ENCODE results near the gene HSPG2. TPM values are rescaled to one million over a fixed set of nuclear protein-coding genes. Genes with fewer than 3 reads are reported as not detected.
"Not testable (repeated sequence)": the region's sequence is repeated elsewhere in the genome, so short reads cannot be mapped to it uniquely, and the experiment has no call there.

HSPG2 gene
- total RNA-seq, 1 experiment from 2014 or later = 235 TPM

GRCh38 chr1:21827141-21827679 is 109.9 kb downstream of the HSPG2 start:
- no peak for DNase-seq (ENCODE audit: low spot score)

GRCh38 chr1:21826694-21827093 is 110.4 kb downstream of the HSPG2 start:
- DNase-seq (ENCODE audit: low spot score) = not testable (repeated sequence)

GRCh38 chr1:21825393-21825792 is 111.7 kb downstream of the HSPG2 start:
- no peak for DNase-seq (ENCODE audit: low spot score)

GRCh38 chr1:21824926-21825325 is 112.2 kb downstream of the HSPG2 start:
- no peak for DNase-seq (ENCODE audit: low spot score)

- DNase-seq (ENCODE audit: low spot score) = no peak
These were observed 113.0 kb downstream of the HSPG2 start for GRCh38 chr1:21823980-21824702.

GRCh38 chr1:21823206-21823979 is 113.7 kb downstream of the HSPG2 start:
- no peak for DNase-seq (ENCODE audit: low spot score)

GRCh38 chr1:21822349-21822748 is 114.8 kb downstream of the HSPG2 start:
- DNase-seq (ENCODE audit: low spot score) = no peak

- DNase-seq (ENCODE audit: low spot score) = no peak
These were observed 115.6 kb downstream of the HSPG2 start for GRCh38 chr1:21821385-21822019.

- no peak for DNase-seq (ENCODE audit: low spot score)
These were observed 116.4 kb downstream of the HSPG2 start for GRCh38 chr1:21820597-21821232.

GRCh38 chr1:21818656-21819055 is 118.5 kb downstream of the HSPG2 start:
- peak; percentile 61 for DNase-seq (ENCODE audit: low spot score)

GRCh38 chr1:21816602-21817302 is 120.4 kb downstream of the HSPG2 start:
- DNase-seq (ENCODE audit: low spot score) = peak; percentile 83

GRCh38 chr1:21815724-21816321 is 121.3 kb downstream of the HSPG2 start:
- DNase-seq (ENCODE audit: low spot score) = no peak

- no peak for DNase-seq (ENCODE audit: low spot score)
These were observed 122.0 kb downstream of the HSPG2 start for GRCh38 chr1:21814981-21815582.

GRCh38 chr1:21814241-21814918 is 122.7 kb downstream of the HSPG2 start:
- DNase-seq (ENCODE audit: low spot score) = no peak

GRCh38 chr1:21813542-21813941 is 123.6 kb downstream of the HSPG2 start:
- no peak for DNase-seq (ENCODE audit: low spot score)

- DNase-seq (ENCODE audit: low spot score) = peak; percentile 70
These were observed 125.2 kb downstream of the HSPG2 start, which contains the start of gene LDLRAD2 for GRCh38 chr1:21811875-21812305. Gene LDLRAD2, plus strand, starts transcription at chr1:21812265. Its CDS starts 187 bp downstream, at chr1:21812452.

- DNase-seq (ENCODE audit: low spot score) = no peak
These were observed 132.6 kb downstream of the HSPG2 start for GRCh38 chr1:21804536-21804935.

- peak; percentile 30 for DNase-seq (ENCODE audit: low spot score)
These were observed 136.0 kb downstream of the HSPG2 start for GRCh38 chr1:21801100-21801499.

GRCh38 chr1:21799730-21800129 is 137.4 kb downstream of the HSPG2 start:
- DNase-seq (ENCODE audit: low spot score) = no peak

Measured in HT-29 (cell line).